GM10847 (cell line): ENCODE results near the gene DAB2IP.

Source experiments
- POLR2A ChIP-seq: IDR thresholded peaks from 2 replicates; pipeline ENCODE4 v1.6.1; 2011; ENCODE audit not compliant: insufficient read length; ENCODE audit errors: extremely low read depth

The DAB2IP gene

GRCh38 chr9:121666294-121666693 lies 14.9 kb downstream of the DAB2IP start:
- TF ChIP-seq POLR2A: no peak

GRCh38 chr9:121667214-121667613 lies 15.8 kb downstream of the DAB2IP start:
- TF ChIP-seq POLR2A: no peak

GRCh38 chr9:121667890-121668289 lies 16.5 kb downstream of the DAB2IP start:
- no peak for TF ChIP-seq POLR2A

GRCh38 chr9:121670431-121670830 lies 19.0 kb downstream of the DAB2IP start:
- no peak for TF ChIP-seq POLR2A

- TF ChIP-seq POLR2A: no peak
Measured at GRCh38 chr9:121671612-121672155, 20.2 kb downstream of the DAB2IP start.

GRCh38 chr9:121672213-121672612 lies 20.8 kb downstream of the DAB2IP start:
- no peak for TF ChIP-seq POLR2A

GRCh38 chr9:121672986-121673385 lies 21.6 kb downstream of the DAB2IP start:
- no peak for TF ChIP-seq POLR2A

- TF ChIP-seq POLR2A: no peak
Measured at GRCh38 chr9:121673576-121673975, 22.1 kb downstream of the DAB2IP start.

- no peak for TF ChIP-seq POLR2A
Measured at GRCh38 chr9:121674017-121674416, 22.6 kb downstream of the DAB2IP start.

GRCh38 chr9:121674952-121675351 lies 23.5 kb downstream of the DAB2IP start:
- TF ChIP-seq POLR2A: no peak

GRCh38 chr9:121675381-121675780 lies 23.9 kb downstream of the DAB2IP start:
- TF ChIP-seq POLR2A: no peak

- TF ChIP-seq POLR2A: no peak
Measured at GRCh38 chr9:121675969-121676822, 24.8 kb downstream of the DAB2IP start.

GRCh38 chr9:121676926-121677325 lies 25.5 kb downstream of the DAB2IP start:
- TF ChIP-seq POLR2A: no peak

- no peak for TF ChIP-seq POLR2A
Measured at GRCh38 chr9:121678501-121679022, 27.1 kb downstream of the DAB2IP start.

- no peak for TF ChIP-seq POLR2A
Measured at GRCh38 chr9:121679901-121680635, 28.6 kb downstream of the DAB2IP start.

- TF ChIP-seq POLR2A: no peak
Measured at GRCh38 chr9:121681404-121681803, 30.0 kb downstream of the DAB2IP start.

GRCh38 chr9:121682201-121682600 lies 30.8 kb downstream of the DAB2IP start:
- TF ChIP-seq POLR2A: no peak
